HG03045 (cell line): ENCODE data around the gene CTXND1.
"Not testable (repeated sequence)": the region's sequence is repeated elsewhere in the genome, so short reads cannot be mapped to it uniquely, and the experiment has no call there.

ENCODE experiments used
- ATAC-seq: cut with Tn5 transposase; IDR thresholded peaks from one replicate; pipeline ENCODE4 v1.9.1; 2021; ENCODE audit warnings: mild to moderate bottlenecking, moderate library complexity; ENCODE audit not compliant: unreplicated experiment

Gene CTXND1

GRCh38 chr15:80252121-80252518, at the start of gene CTXND1:
CTXND1 (minus strand) TSS chr15:80252213; CDS start chr15:80201949, 50,264 bp downstream.
- no peak for ATAC-seq

- no peak for ATAC-seq
Observed at GRCh38 chr15:80301472-80301871, 49.5 kb upstream of the CTXND1 start.

GRCh38 chr15:80295777-80296176, 43.8 kb upstream of the CTXND1 start:
- not testable (repeated sequence) for ATAC-seq

GRCh38 chr15:80292079-80292478, 40.1 kb upstream of the CTXND1 start:
- ATAC-seq = no peak

- ATAC-seq = not testable (repeated sequence)
Observed at GRCh38 chr15:80290891-80291290, 38.9 kb upstream of the CTXND1 start.

- ATAC-seq = no peak
Observed at GRCh38 chr15:80289528-80290495, 37.8 kb upstream of the CTXND1 start.

- no peak for ATAC-seq
Observed at GRCh38 chr15:80288131-80288530, 36.1 kb upstream of the CTXND1 start.

- ATAC-seq = no peak
Observed at GRCh38 chr15:80286055-80286454, 34.0 kb upstream of the CTXND1 start.

GRCh38 chr15:80285379-80285778, 33.4 kb upstream of the CTXND1 start:
- ATAC-seq = no peak

GRCh38 chr15:80283531-80283930, 31.5 kb upstream of the CTXND1 start:
- no peak for ATAC-seq

- no peak for ATAC-seq
Observed at GRCh38 chr15:80277147-80277546, 25.1 kb upstream of the CTXND1 start.

- ATAC-seq = no peak
Observed at GRCh38 chr15:80275961-80276360, 23.9 kb upstream of the CTXND1 start.

GRCh38 chr15:80274996-80275395, 23.0 kb upstream of the CTXND1 start:
- no peak for ATAC-seq

- ATAC-seq = no peak
Observed at GRCh38 chr15:80274554-80274953, 22.5 kb upstream of the CTXND1 start.

- ATAC-seq = no peak
Observed at GRCh38 chr15:80272987-80273386, 21.0 kb upstream of the CTXND1 start.

- ATAC-seq = no peak
Observed at GRCh38 chr15:80270472-80270871, 18.5 kb upstream of the CTXND1 start.

- ATAC-seq = no peak
Observed at GRCh38 chr15:80268101-80268500, 16.1 kb upstream of the CTXND1 start.

GRCh38 chr15:80267658-80268057, 15.6 kb upstream of the CTXND1 start:
- ATAC-seq = no peak

- no peak for ATAC-seq
Observed at GRCh38 chr15:80266745-80267144, 14.7 kb upstream of the CTXND1 start.

GRCh38 chr15:80266113-80266512, 14.1 kb upstream of the CTXND1 start:
- no peak for ATAC-seq

GRCh38 chr15:80265021-80265420, 13.0 kb upstream of the CTXND1 start:
- ATAC-seq = no peak

GRCh38 chr15:80264031-80264430, 12.0 kb upstream of the CTXND1 start:
- no peak for ATAC-seq

- no peak for ATAC-seq
Observed at GRCh38 chr15:80260551-80260950, 8.5 kb upstream of the CTXND1 start.
